Fibroblast of lung (primary cell): ENCODE data around the gene LDHA.

ENCODE experiments used
- EZH2 ChIP-seq: IDR thresholded peaks from 2 replicates; pipeline ENCODE4 v1.5.1; 2012; ENCODE audit warnings: low read length, control low read depth, mild to moderate bottlenecking; ENCODE audit errors: missing control alignments
- TF ChIP-seq, protein P1 (sequence below), 2 donors: IDR thresholded peaks in 1 of 2; conservative IDR thresholded peaks in 1 of 2; 1 replicate in 1 of 2; 2 replicates in 1 of 2; pipeline ENCODE4 v1.5.1; 2011 to 2012; ENCODE audit warnings: low read length in 2 of 2, control low read depth in 1 of 2, inconsistent platforms in 1 of 2, low read depth in 1 of 2, mild to moderate bottlenecking in 1 of 2

DNA sequence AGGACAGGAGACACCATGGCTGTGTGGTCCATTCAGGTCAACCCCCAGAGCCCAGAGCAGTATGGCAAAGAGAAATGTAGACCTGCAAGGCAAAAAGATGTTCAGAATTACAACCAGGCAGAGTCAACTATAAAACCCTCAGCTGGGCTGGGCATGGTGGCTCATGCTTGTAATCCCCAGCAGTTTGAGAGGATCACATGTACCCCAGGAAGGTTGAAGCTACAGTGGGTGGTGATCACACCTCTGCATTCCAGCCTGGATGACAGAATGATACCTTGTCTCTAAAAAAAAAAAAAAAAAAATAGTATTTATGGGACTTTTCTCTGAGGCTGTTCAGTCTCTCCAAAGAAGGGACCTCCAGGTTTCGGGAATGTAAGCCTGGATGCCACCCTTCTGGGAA is 18.4 kb upstream of the LDHA start:
- TF ChIP-seq, protein P1, sequence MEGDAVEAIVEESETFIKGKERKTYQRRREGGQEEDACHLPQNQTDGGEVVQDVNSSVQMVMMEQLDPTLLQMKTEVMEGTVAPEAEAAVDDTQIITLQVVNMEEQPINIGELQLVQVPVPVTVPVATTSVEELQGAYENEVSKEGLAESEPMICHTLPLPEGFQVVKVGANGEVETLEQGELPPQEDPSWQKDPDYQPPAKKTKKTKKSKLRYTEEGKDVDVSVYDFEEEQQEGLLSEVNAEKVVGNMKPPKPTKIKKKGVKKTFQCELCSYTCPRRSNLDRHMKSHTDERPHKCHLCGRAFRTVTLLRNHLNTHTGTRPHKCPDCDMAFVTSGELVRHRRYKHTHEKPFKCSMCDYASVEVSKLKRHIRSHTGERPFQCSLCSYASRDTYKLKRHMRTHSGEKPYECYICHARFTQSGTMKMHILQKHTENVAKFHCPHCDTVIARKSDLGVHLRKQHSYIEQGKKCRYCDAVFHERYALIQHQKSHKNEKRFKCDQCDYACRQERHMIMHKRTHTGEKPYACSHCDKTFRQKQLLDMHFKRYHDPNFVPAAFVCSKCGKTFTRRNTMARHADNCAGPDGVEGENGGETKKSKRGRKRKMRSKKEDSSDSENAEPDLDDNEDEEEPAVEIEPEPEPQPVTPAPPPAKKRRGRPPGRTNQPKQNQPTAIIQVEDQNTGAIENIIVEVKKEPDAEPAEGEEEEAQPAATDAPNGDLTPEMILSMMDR (conservative IDR thresholded peaks at IDR 0.05 in 1 of 2, IDR thresholded peaks at IDR 0.05 in 1 of 2; ENCODE audit: low read depth in 1 of 2, low read length in 2 of 2) = no peak
- no peak for TF ChIP-seq EZH2
